ENCODE data around the gene CTDSP1.
A peak's percentile ranks its signal among the peaks of the same experiment; 100 is the strongest.

DNA sequence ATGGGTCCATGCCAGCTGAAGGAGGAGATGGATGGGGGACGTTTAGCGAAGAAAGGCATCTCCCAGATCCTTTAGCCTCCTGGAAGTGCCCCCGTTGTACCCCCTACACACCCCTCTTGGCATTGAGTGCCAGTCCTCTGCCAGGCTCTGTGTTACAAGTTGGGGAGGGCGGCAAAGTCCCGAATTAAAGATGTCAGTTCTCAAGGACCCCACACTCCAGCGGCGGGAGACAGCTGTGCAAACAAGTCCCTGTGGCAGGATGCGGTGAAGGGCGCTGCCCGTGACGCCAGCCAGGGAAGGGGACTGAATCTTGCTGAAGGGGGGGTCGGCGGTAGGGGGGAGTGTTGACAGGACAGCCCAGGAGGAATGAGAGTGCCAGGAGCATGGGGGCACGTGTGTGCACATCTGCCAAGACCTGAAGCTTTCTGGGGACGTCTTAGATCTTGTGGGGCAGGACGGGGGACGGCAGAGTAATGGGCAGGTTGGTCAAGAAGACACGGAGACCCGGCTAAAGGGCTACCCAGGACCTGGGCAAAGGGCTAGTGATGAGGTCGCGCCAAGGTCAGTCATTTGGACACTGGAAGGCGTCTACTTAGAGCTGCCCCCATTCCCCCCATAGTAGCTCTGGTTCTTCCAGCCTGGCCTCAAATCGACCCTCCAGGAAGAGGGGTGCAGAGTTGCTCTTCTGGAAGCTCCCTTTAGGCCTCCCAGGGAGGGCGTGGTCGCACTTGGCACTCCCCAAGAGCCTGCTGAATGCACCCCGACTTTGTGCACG lies 2.8 kb upstream of the CTDSP1 start:
- no peak for TF ChIP-seq REST (IDR thresholded peaks at IDR 0.05)
- TF ChIP-seq, protein P1, sequence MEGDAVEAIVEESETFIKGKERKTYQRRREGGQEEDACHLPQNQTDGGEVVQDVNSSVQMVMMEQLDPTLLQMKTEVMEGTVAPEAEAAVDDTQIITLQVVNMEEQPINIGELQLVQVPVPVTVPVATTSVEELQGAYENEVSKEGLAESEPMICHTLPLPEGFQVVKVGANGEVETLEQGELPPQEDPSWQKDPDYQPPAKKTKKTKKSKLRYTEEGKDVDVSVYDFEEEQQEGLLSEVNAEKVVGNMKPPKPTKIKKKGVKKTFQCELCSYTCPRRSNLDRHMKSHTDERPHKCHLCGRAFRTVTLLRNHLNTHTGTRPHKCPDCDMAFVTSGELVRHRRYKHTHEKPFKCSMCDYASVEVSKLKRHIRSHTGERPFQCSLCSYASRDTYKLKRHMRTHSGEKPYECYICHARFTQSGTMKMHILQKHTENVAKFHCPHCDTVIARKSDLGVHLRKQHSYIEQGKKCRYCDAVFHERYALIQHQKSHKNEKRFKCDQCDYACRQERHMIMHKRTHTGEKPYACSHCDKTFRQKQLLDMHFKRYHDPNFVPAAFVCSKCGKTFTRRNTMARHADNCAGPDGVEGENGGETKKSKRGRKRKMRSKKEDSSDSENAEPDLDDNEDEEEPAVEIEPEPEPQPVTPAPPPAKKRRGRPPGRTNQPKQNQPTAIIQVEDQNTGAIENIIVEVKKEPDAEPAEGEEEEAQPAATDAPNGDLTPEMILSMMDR (IDR thresholded peaks at IDR 0.05), result no peak
- peak; percentile 1; the same call in 1 of the 2 replicates for TF ChIP-seq POLR2A (IDR thresholded peaks at IDR 0.05; ENCODE audit: low read length)
- TF ChIP-seq RNF2 (IDR thresholded peaks at IDR 0.05; ENCODE audit: borderline replicate concordance, low read depth), result no peak
- no peak for TF ChIP-seq FOSL2 (IDR thresholded peaks at IDR 0.05)
- TF ChIP-seq FOSL2 (CRISPR knock-in tag; IDR thresholded peaks at IDR 0.05), result no peak
- TF ChIP-seq MAX (IDR thresholded peaks at IDR 0.05), result no peak
- no peak for TF ChIP-seq MYC (IDR thresholded peaks at IDR 0.05; ENCODE audit: borderline replicate concordance, low read length)
- no peak for TF ChIP-seq KDM1A (IDR thresholded peaks at IDR 0.05; ENCODE audit: low read depth)
- no peak for TF ChIP-seq HDAC2 (IDR thresholded peaks at IDR 0.05)
- no peak for TF ChIP-seq RFX5 (IDR thresholded peaks at IDR 0.05)
- no peak for TF ChIP-seq RAD21 (conservative IDR thresholded peaks at IDR 0.05 in 1 of 2, IDR thresholded peaks at IDR 0.05 in 1 of 2)
- TF ChIP-seq MAFK (IDR thresholded peaks at IDR 0.05; ENCODE audit: partially characterized antibody), result no peak
- no peak for TF ChIP-seq RCOR1 (IDR thresholded peaks at IDR 0.05; ENCODE audit: low read depth, low read length)
